ENCODE measurements around the gene MXD3. TPM values are rescaled to one million over a fixed set of nuclear protein-coding genes. Genes with fewer than 3 reads are reported as not detected.

The MXD3 gene
- polyA plus RNA-seq, 3 donors, result 21.5 to 61.9 (median 25.5) TPM

GRCh38 chr5:177354711-177355110, 43.0 kb upstream of the MXD3 start:
- Histone ChIP-seq H3K9ac (ENCODE audit: insufficient read depth, low read length, poor library complexity, severe bottlenecking) (no peak overlapping the region), H4K20me1 (ENCODE audit: insufficient read depth, low read length) (peaks cover 32% of the 10 kb centered on the region), H3K27ac (ENCODE audit: low read depth in 1 of 2, low read length in 2 of 2) (peak overlapping the region; percentile 17 to 47), H3K9me3 (replicated peaks in 1 of 2; ENCODE audit: control insufficient read depth in 1 of 2, insufficient read depth in 1 of 2, low read length in 2 of 2) (peaks cover 0 to 7% of the 10 kb centered on the region in 2 donors), H3K27me3 (ENCODE audit: control insufficient read depth in 2 of 2, insufficient read depth in 2 of 2, low read length in 2 of 2) (no peaks in the 10 kb centered on the region), H3K4me2 (replicated peaks; ENCODE audit: extremely low read depth, low read length, poor library complexity, severe bottlenecking) (peak overlapping the region; percentile 35), H3K4me1 (ENCODE audit: control insufficient read depth in 1 of 2, insufficient read depth in 2 of 2, low read length in 2 of 2) (peaks cover 88 to 95% of the 10 kb centered on the region in 2 donors), H3K79me2 (ENCODE audit: insufficient read depth, low read length) (peaks cover 44% of the 10 kb centered on the region), H3K4me3 (replicated peaks in 1 of 3; ENCODE audit: low read depth in 2 of 3, low read length in 3 of 3) (peak overlapping the region in 1 of 3 experiments; percentile 34), H2AFZ (ENCODE audit: insufficient read depth, low read depth, low read length, poor library complexity, severe bottlenecking) (peak overlapping the region; percentile 39), H3K36me3 (replicated peaks in 1 of 2; ENCODE audit: control insufficient read depth in 1 of 2, insufficient read depth in 2 of 2, low read length in 2 of 2) (peaks cover 4 to 5% of the 10 kb centered on the region in 2 donors)
- WGBS (ENCODE audit: insufficient coverage), result 67% methylated on average over 3 of the region's 3 CpGs
- intact Hi-C loops (cut with micrococcal nuclease), result loop anchor here in 1 of 2 donors (5.0 kb wide), 1 partner anchor 47 kb away; no protein-coding TSS in a partner anchor
- peaks cover 0 to 2% (median 1%) of the 10 kb centered on the region in 3 donors for H3K27me3 Mint-ChIP-seq (ENCODE audit: low read depth in 3 of 3)
- H3K36me3 Mint-ChIP-seq, result peaks cover 11 to 21% of the 10 kb centered on the region in 2 donors
- H3K27ac Mint-ChIP-seq, result peak overlapping the region; percentile 26 to 69 (median 52)
- DNase-seq, result peak in 2 of 3 donors; percentile 41 to 57
- H3K4me1 Mint-ChIP-seq, result peaks cover 85% of the 10 kb centered on the region
- H3K9me3 Mint-ChIP-seq, result peaks cover 3 to 11% (median 7%) of the 10 kb centered on the region in 7 donors
- peak overlapping the region in 1 of 2 donors; percentile 63 for H3K4me3 Mint-ChIP-seq
- TF ChIP-seq CTCF (IDR thresholded peaks at IDR 0.05), result no peak

GRCh38 chr5:177354256-177354655, 42.6 kb upstream of the MXD3 start:
- Mint-ChIP-seq H3K9me3 (peaks cover 3 to 11% (median 7%) of the 10 kb centered on the region in 7 donors), H3K27me3 (ENCODE audit: low read depth in 3 of 3) (peaks cover 0 to 2% (median 1%) of the 10 kb centered on the region in 3 donors), H3K27ac (peak overlapping the region in 3 of 7 donors; percentile 39 to 68 (median 52)), H3K4me1 (peaks cover 84% of the 10 kb centered on the region), H3K4me3 (peak overlapping the region in 1 of 2 donors; percentile 63), H3K36me3 (peaks cover 11 to 18% of the 10 kb centered on the region in 2 donors)
- H3K27ac ChIP-seq (ENCODE audit: low read depth in 1 of 2, low read length in 2 of 2), result peak overlapping the region in 1 of 2 donors; percentile 47
- H3K9me3 ChIP-seq (replicated peaks in 1 of 2; ENCODE audit: control insufficient read depth in 1 of 2, insufficient read depth in 1 of 2, low read length in 2 of 2), result peaks cover 0 to 7% of the 10 kb centered on the region in 2 donors
- peaks cover 84 to 95% of the 10 kb centered on the region in 2 donors for H3K4me1 ChIP-seq (ENCODE audit: control insufficient read depth in 1 of 2, insufficient read depth in 2 of 2, low read length in 2 of 2)
- peaks cover 32% of the 10 kb centered on the region for H4K20me1 ChIP-seq (ENCODE audit: insufficient read depth, low read length)
- no peak for TF ChIP-seq CTCF (IDR thresholded peaks at IDR 0.05)
- no peak overlapping the region for H2AFZ ChIP-seq (ENCODE audit: insufficient read depth, low read depth, low read length, poor library complexity, severe bottlenecking)
- no peak overlapping the region for H3K4me2 ChIP-seq (replicated peaks; ENCODE audit: extremely low read depth, low read length, poor library complexity, severe bottlenecking)
- WGBS (ENCODE audit: insufficient coverage), result 82% methylated on average over 2 of the region's 3 CpGs
- peaks cover 6 to 9% of the 10 kb centered on the region in 2 donors for H3K36me3 ChIP-seq (replicated peaks in 1 of 2; ENCODE audit: control insufficient read depth in 1 of 2, insufficient read depth in 2 of 2, low read length in 2 of 2)
- DNase-seq, result no peak
- intact Hi-C loops (cut with micrococcal nuclease), result loop anchor here in 1 of 2 donors (5.0 kb wide), 1 partner anchor 47 kb away; no protein-coding TSS in a partner anchor
- no peak overlapping the region for H3K9ac ChIP-seq (ENCODE audit: insufficient read depth, low read length, poor library complexity, severe bottlenecking)
- H3K27me3 ChIP-seq (ENCODE audit: control insufficient read depth in 2 of 2, insufficient read depth in 2 of 2, low read length in 2 of 2), result no peaks in the 10 kb centered on the region
- peaks cover 44% of the 10 kb centered on the region for H3K79me2 ChIP-seq (ENCODE audit: insufficient read depth, low read length)
- peak overlapping the region in 1 of 3 experiments; percentile 34 for H3K4me3 ChIP-seq (replicated peaks in 1 of 3; ENCODE audit: low read depth in 2 of 3, low read length in 3 of 3)

Measured in CD14-positive monocyte (primary cell).